ENCODE data around the gene STYX.
A peak's percentile ranks its signal among the peaks of the same experiment; 100 is the strongest.
"Not testable (repeated sequence)": the region's sequence is repeated elsewhere in the genome, so short reads cannot be mapped to it uniquely, and the experiment has no call there.

STYX gene

GRCh38 chr14:52729925-52730708 lies at the start of gene STYX:
TSS of gene STYX (plus strand) at chr14:52730166. CDS start at chr14:52730475, 309 bp downstream.
- peak; percentile 67 for DNase-seq

- no peak for DNase-seq
Measured at GRCh38 chr14:52683985-52684520, 45.9 kb upstream of the STYX start.

GRCh38 chr14:52686176-52686575 lies 43.8 kb upstream of the STYX start:
- DNase-seq, result no peak

- no peak for DNase-seq
Measured at GRCh38 chr14:52690983-52691760, 38.8 kb upstream of the STYX start.

GRCh38 chr14:52692248-52692962 lies 37.6 kb upstream of the STYX start:
- DNase-seq, result no peak

- no peak for DNase-seq
Measured at GRCh38 chr14:52693036-52693435, 36.9 kb upstream of the STYX start.

GRCh38 chr14:52693532-52693931 lies 36.4 kb upstream of the STYX start:
- DNase-seq, result no peak

- no peak for DNase-seq
Measured at GRCh38 chr14:52694761-52695480, 35.0 kb upstream of the STYX start.

- peak; percentile 26 for DNase-seq
Measured at GRCh38 chr14:52695481-52696091, 34.4 kb upstream of the STYX start, which contains the start of gene ERO1A. TSS of gene ERO1A (minus strand) at chr14:52695558. CDS start at chr14:52695481, 77 bp downstream.

- no peak for DNase-seq
Measured at GRCh38 chr14:52700701-52701172, 29.2 kb upstream of the STYX start.

- DNase-seq, result no peak
Measured at GRCh38 chr14:52701223-52701622, 28.7 kb upstream of the STYX start.

- no peak for DNase-seq
Measured at GRCh38 chr14:52703225-52703624, 26.7 kb upstream of the STYX start.

GRCh38 chr14:52703664-52704063 lies 26.3 kb upstream of the STYX start:
- no peak for DNase-seq

- no peak for DNase-seq
Measured at GRCh38 chr14:52706286-52706685, 23.7 kb upstream of the STYX start.

- DNase-seq, result peak; percentile 67
Measured at GRCh38 chr14:52706724-52707706, 23.0 kb upstream of the STYX start, which contains the start of gene PSMC6. TSS of gene PSMC6 (plus strand) at chr14:52707200. CDS start at chr14:52707220, 20 bp downstream.

GRCh38 chr14:52711666-52712065 lies 18.3 kb upstream of the STYX start:
- no peak for DNase-seq

GRCh38 chr14:52716155-52716554 lies 13.8 kb upstream of the STYX start:
- DNase-seq, result no peak

- DNase-seq, result no peak
Measured at GRCh38 chr14:52723514-52724359, 6.2 kb upstream of the STYX start.

- DNase-seq, result no peak
Measured at GRCh38 chr14:52724360-52724644, 5.7 kb upstream of the STYX start.

GRCh38 chr14:52727509-52727908 lies 2.5 kb upstream of the STYX start:
- DNase-seq, result not testable (repeated sequence)
